ENCODE measurements around the gene RORB.
"Not testable (repeated sequence)": the region's sequence is repeated elsewhere in the genome, so short reads cannot be mapped to it uniquely, and the experiment has no call there.

RORB gene

GRCh38 chr9:74521009-74521408 lies 23.9 kb downstream of the RORB start:
- H3K27ac ChIP-seq, result no peak overlapping the region
- ChIA-PET CTCF (interaction anchor here (0.6 to 0.7 kb wide), 2 partner anchors 11 to 1319 kb away, joined by 3 to 5 read pairs; no protein-coding TSS in a partner anchor), POLR2A (ENCODE audit: low non-redundant PET) (no interaction called here)
- no peak for DNase-seq (ENCODE audit: low spot score)
- TF ChIP-seq CTCF (conservative IDR thresholded peaks at IDR 0.05; ENCODE audit: low read depth), result no peak

- DNase-seq (ENCODE audit: low spot score), result no peak
- no peak overlapping the region for H3K27ac ChIP-seq
- ChIA-PET CTCF (interaction anchor here (0.6 kb wide), 2 partner anchors 15 to 1324 kb away, joined by 4 to 6 read pairs; no protein-coding TSS in a partner anchor), POLR2A (ENCODE audit: low non-redundant PET) (no interaction called here)
- TF ChIP-seq CTCF (conservative IDR thresholded peaks at IDR 0.05; ENCODE audit: low read depth), result no peak
Measured at GRCh38 chr9:74524289-74524688, 27.2 kb downstream of the RORB start.

- POLR2A ChIA-PET (ENCODE audit: low non-redundant PET), result no interaction called here
- no peak for DNase-seq (ENCODE audit: low spot score)
- H3K27ac ChIP-seq, result no peak overlapping the region
- CTCF ChIA-PET, result interaction anchor here (0.5 kb wide), 1 partner anchor 843 kb away, joined by 3 read pairs; no protein-coding TSS in a partner anchor
- no peak for TF ChIP-seq CTCF (conservative IDR thresholded peaks at IDR 0.05; ENCODE audit: low read depth)
Measured at GRCh38 chr9:74526215-74526614, 29.1 kb downstream of the RORB start.

GRCh38 chr9:74527718-74528117 lies 30.6 kb downstream of the RORB start:
- CTCF ChIA-PET, result no interaction called here
- H3K27ac ChIP-seq, result no peak overlapping the region
- POLR2A ChIA-PET (ENCODE audit: low non-redundant PET), result no interaction called here
- TF ChIP-seq CTCF (conservative IDR thresholded peaks at IDR 0.05; ENCODE audit: low read depth), result no peak
- no peak for DNase-seq (ENCODE audit: low spot score)

GRCh38 chr9:74528207-74528606 lies 31.1 kb downstream of the RORB start:
- ChIA-PET CTCF (no interaction called here), POLR2A (ENCODE audit: low non-redundant PET) (no interaction called here)
- no peak overlapping the region for H3K27ac ChIP-seq
- DNase-seq (ENCODE audit: low spot score), result no peak
- no peak for TF ChIP-seq CTCF (conservative IDR thresholded peaks at IDR 0.05; ENCODE audit: low read depth)

GRCh38 chr9:74530458-74530857 lies 33.3 kb downstream of the RORB start:
- DNase-seq (ENCODE audit: low spot score); CTCF ChIA-PET; H3K27ac ChIP-seq; POLR2A ChIA-PET (ENCODE audit: low non-redundant PET): not testable (repeated sequence)

GRCh38 chr9:74533253-74533652 lies 36.1 kb downstream of the RORB start:
- ChIA-PET CTCF (interaction anchor here (0.6 kb wide), 1 partner anchor 22 kb away, joined by 3 read pairs; no protein-coding TSS in a partner anchor), POLR2A (ENCODE audit: low non-redundant PET) (no interaction called here)

More at GRCh38 chr9:74533253-74533652, 36.1 kb downstream of the RORB start:
- H3K27ac ChIP-seq, result no peak overlapping the region
- no peak for TF ChIP-seq CTCF (conservative IDR thresholded peaks at IDR 0.05; ENCODE audit: low read depth)
- no peak for DNase-seq (ENCODE audit: low spot score)
